Uterus (tissue), 2 donors: Measurements from ENCODE around the gene STYXL1.

Source experiments
- POLR2A ChIP-seq, 2 donors: fragments of 450-650 bp; IDR thresholded peaks; one replicate each; pipeline ENCODE4 v1.6.1; 2016; ENCODE audit warnings: antibody characterized with exemption in 2 of 2, mild to moderate bottlenecking in 1 of 2, moderate library complexity in 1 of 2
- TF ChIP-seq, protein P1 (sequence below), 4 experiments: fragments of 200-600 bp in 2 of 4; fragments of 450-650 bp in 2 of 4; sonication (generic) in 2 of 4; IDR thresholded peaks; one replicate each; pipeline ENCODE4 v1.5.1; 2016 to 2019; ENCODE audit warnings: antibody characterized with exemption in 4 of 4, mild to moderate bottlenecking in 2 of 4, moderate library complexity in 1 of 4

DNA sequence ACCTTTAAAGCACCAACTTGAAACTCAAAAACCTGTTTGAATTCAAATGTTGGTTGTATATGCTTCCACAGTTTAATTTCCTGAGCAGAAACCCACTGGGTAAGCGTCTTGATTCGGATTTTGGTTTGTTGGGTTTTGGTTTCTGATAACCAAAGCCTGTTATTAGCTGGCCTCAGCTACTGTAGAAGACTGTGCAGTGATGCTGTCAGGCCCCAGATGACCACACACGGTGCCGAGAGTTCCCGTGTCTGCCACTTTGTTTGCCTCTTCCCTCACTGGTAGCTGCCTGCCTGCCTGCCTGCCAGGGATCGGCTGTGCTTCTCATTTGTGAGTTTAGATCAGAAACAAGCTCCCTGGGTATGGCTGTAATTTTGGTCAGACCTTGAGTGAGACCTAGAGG lies 5.7 kb upstream of the STYXL1 start:
- TF ChIP-seq POLR2A (IDR thresholded peaks at IDR 0.05), result no peak
- TF ChIP-seq, protein P1, sequence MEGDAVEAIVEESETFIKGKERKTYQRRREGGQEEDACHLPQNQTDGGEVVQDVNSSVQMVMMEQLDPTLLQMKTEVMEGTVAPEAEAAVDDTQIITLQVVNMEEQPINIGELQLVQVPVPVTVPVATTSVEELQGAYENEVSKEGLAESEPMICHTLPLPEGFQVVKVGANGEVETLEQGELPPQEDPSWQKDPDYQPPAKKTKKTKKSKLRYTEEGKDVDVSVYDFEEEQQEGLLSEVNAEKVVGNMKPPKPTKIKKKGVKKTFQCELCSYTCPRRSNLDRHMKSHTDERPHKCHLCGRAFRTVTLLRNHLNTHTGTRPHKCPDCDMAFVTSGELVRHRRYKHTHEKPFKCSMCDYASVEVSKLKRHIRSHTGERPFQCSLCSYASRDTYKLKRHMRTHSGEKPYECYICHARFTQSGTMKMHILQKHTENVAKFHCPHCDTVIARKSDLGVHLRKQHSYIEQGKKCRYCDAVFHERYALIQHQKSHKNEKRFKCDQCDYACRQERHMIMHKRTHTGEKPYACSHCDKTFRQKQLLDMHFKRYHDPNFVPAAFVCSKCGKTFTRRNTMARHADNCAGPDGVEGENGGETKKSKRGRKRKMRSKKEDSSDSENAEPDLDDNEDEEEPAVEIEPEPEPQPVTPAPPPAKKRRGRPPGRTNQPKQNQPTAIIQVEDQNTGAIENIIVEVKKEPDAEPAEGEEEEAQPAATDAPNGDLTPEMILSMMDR (IDR thresholded peaks at IDR 0.05), result no peak
